ENCODE data around the gene MAP2.
"Not testable (repeated sequence)": the region's sequence is repeated elsewhere in the genome, so short reads cannot be mapped to it uniquely, and the experiment has no call there.

The MAP2 gene

GRCh38 chr2:209476367-209477208, 52.7 kb downstream of the MAP2 start:
- DNase-seq (ENCODE audit: low spot score): no peak

- DNase-seq (ENCODE audit: low spot score): not testable (repeated sequence)
These were observed 68.4 kb downstream of the MAP2 start for GRCh38 chr2:209492296-209492695.

DNA sequence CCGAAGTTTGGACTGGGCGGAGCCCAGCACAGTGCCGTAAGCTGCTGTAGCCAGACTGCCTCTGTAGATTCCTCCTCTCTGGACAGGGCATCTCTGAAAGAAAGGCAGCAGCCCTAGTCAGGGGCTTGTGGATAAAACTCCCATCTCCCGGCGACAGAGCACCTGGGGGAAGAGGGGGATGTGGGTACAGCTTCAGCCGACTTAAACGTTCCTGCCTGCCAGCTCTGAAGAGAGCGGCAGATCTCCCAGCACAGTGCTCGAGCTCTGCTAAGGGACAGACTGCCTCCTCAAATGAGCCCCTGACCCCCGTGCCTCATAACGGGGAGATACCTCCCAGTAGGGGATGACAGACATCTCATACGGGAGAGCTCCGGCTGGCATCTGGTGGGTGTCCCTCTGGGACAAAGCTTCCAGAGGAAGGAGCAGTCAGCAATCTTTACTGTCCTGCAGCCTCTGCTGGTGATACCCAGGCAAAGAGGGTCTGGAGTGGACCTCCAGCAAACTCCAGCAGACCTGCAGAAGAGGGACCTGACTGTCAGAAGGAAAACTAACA, 71.3 kb downstream of the MAP2 start:
- not testable (repeated sequence) for DNase-seq (ENCODE audit: low spot score)

GRCh38 chr2:209495855-209496585, 72.2 kb downstream of the MAP2 start:
- DNase-seq (ENCODE audit: low spot score): no peak

DNA sequence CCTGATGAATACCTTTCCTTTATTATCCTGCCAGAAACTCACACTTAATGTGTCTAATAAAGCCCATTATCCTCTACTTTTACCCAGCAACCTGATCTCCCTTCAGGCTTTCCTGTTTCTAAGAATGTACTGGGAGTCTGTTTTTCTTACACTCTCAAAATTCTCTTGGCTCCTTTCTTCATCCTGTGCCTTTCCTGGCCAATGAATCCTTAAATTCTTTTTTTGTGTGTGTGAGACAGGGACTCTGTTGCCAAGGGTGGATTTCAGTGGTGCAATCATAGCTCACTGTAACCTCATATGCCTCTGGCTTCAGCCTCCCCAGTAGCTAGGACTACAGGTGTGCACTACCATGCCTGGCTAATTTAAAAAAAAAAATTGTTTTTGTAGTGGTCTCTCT, 72.7 kb downstream of the MAP2 start:
- DNase-seq (ENCODE audit: low spot score): no peak

DNA sequence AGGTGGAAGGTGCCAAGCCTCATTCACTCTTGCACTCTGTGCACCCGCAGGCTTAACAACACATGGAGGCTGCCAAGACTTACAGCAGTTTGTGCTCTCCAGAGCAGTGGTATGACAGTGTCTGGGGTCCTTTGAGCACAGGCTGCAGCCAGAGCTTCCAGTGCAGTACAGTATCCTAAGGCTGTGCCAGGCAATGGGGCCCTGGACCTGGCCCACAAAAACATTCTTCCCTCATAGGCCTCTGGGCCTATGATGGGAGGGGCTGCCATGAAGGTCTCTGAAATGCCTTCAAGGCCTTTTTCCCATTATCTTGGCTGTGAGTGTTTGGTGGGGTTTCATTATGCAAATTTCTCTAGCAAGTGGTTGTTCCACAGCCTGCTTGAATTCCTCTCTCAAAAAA, 74.8 kb downstream of the MAP2 start:
- DNase-seq (ENCODE audit: low spot score): no peak

DNA sequence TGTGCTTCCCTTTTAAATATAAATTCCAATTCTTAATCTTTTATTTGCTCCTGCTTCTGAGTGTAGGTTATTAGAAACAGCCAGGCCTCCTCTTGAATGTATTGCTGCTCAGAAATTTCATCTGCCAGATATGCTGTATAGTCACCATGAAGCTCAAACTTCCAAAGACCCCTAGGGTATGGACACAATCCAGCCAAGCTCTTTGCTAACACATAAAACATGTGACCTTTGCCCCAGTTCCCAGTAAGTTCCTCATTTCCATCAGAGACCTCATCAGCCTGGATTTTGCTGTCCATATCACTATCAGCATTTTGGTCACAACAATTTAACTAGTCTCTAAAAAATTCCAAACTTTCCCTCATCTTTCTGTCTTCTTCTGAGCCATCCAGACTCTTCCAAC, 75.2 kb downstream of the MAP2 start:
- no peak for DNase-seq (ENCODE audit: low spot score)

DNA sequence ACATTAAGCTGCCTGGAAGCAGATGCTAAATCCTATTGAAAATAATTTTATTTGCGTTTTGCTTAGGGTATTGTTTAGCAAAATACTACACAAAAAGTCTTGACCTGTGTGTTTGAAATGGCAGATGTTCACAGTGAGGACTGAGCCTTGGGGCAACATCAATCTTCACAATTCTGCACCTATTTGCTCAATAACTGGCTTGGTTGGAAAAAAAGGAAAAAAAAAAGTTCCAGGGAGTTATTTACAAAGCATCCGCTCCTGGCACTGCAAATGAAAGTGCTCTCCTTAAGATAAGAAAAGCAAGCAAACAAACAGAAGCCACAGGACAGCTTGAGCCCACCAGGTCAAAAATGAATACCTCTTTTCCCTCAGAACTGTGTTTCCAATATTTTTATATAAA, 77.7 kb downstream of the MAP2 start:
- DNase-seq (ENCODE audit: low spot score): no peak

GRCh38 chr2:209505410-209505809, 81.6 kb downstream of the MAP2 start:
- no peak for DNase-seq (ENCODE audit: low spot score)

- DNase-seq (ENCODE audit: low spot score): no peak
These were observed 84.4 kb downstream of the MAP2 start for GRCh38 chr2:209508255-209508654.

DNA sequence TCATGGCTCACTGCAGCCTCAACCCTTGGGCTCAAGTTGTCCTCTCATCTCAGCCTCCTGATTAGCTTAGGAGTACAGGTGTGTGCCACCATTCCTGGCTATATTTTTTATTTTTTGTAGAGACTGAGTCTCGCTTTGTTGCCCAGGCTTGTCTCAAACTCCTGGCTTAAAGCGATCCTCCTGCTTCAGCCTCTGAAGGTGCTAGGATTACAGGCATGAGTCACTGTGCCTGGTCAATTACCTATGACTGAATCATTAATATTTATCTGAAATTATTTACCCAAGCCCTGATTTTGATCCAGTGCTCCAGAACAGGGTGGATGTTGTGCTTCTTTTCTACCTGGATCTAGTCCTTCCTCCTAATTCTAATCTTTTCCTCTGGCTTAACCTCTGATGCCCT, 87.8 kb downstream of the MAP2 start:
- no peak for DNase-seq (ENCODE audit: low spot score)

DNA sequence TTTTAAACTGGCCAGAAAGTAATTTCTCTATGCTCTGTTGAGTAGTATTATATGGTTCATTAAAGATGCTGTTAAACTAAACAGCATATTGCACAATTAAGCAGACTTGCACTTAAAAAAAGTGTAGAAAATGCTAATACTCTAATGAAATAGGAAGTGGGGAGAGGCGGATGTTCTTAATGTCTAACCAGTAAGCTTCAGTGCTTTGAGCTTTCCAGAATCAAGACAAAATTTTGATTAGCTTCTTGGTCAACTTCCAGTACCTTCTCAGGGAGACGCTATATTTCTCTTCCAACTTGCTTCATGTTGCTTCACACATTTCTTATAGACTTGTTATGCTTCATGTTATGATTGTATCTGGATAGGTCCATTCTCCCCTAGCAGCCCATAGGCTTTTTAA, 89.1 kb downstream of the MAP2 start:
- DNase-seq (ENCODE audit: low spot score): no peak

GRCh38 chr2:209517436-209517835, 93.6 kb downstream of the MAP2 start:
- no peak for DNase-seq (ENCODE audit: low spot score)

- DNase-seq (ENCODE audit: low spot score): no peak
These were observed 95.4 kb downstream of the MAP2 start for GRCh38 chr2:209519271-209519670.

DNA sequence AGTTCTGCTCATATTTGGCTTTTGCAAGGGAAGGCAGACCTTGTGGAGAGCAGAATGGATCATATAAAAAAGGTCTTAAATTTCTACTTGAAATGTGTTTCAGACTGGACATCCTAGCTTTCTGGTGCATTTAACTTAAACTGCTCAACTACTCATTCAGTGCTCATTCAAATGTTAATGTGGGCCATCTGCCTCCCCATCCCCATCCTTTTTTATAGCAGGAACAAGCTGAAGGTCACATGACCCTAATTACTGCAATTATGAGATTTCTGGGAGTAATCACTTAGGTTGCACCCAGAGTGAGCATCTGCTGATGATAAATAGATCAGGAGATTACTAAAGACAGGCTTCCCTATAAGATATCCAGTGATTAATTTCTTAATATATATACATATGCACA, 96.1 kb downstream of the MAP2 start:
- DNase-seq (ENCODE audit: low spot score): no peak

GRCh38 chr2:209523041-209523740, 99.3 kb downstream of the MAP2 start:
- no peak for DNase-seq (ENCODE audit: low spot score)

DNA sequence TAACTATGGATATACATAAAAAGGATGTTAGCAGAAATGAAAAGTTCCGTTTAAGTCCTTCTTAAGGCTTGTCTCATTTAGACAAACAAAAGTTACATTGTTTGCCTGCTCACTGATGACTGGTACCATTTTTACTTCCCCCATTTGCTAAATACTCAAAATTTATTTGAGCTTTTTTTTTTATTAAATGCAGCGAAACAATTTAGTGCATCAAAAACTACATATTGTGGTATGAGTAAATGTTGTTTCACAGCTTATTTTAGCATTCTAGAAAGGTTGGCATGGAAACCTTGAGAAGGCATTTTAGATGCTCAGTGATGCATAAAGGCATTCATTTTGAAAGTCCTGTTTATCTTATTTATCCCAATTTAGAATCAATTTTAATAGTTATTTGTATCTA, 100.0 kb downstream of the MAP2 start:
- DNase-seq (ENCODE audit: low spot score): no peak

- DNase-seq (ENCODE audit: low spot score): no peak
These were observed 101.5 kb downstream of the MAP2 start for GRCh38 chr2:209525331-209525730.

- no peak for DNase-seq (ENCODE audit: low spot score)
These were observed 102.0 kb downstream of the MAP2 start for GRCh38 chr2:209525834-209526281.

DNA sequence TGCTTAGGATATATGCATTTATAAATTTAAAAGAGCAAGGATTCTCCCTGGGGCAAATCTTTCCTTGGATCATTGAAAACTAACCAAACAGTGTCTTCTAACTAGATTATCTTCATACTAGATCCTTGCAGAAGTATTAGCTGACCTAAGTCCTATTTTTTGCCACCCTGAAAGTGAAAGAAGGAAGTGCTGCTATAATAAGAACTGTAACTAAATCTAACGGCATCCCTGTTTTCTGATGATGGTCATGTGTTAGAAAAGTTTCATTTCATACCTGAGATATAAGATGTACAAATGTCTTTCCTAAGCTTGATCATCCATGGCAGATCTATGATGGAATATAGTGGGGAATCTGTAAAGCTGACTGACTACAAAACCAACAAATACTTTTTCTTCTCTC, 102.7 kb downstream of the MAP2 start:
- DNase-seq (ENCODE audit: low spot score): no peak

DNA sequence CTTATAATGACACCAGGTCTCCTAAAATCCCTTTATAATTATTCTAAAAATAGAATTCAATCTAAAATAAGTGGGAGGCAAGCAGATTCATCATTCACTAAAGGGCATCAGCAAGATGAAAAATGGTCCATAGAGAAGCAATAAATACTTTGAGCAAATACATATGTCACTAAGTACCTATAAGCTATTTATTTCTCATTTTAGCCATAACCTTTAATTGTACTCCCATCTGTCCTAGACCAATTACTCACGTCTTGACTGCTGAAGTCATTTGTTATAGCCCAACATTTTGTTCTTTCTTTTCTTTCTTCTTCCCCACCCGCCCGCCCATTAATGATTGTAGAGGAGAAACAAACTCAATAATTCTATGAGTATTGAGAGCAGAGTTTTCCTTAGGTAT, 105.7 kb downstream of the MAP2 start:
- no peak for DNase-seq (ENCODE audit: low spot score)

DNA sequence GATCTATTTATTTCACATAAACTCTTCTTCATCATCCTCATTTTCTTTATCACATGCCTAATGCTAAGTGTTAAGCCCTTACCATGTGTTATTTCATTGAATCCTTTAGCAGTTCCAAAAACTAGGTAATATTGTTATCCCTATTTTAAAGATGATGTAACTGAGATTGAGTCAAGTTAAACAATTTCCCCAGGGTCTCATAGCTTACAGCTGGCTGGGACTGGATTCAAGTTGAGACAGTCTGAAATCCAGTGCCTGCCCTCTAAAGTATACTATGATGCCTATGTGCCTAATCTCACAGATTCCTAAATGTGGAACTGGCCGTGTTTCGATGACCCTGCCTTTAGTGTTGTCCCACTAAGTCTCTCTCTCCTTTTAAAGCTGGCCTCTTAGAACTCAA, 108.5 kb downstream of the MAP2 start:
- DNase-seq (ENCODE audit: low spot score): no peak

GRCh38 chr2:209533391-209533790, 109.5 kb downstream of the MAP2 start:
- no peak for DNase-seq (ENCODE audit: low spot score)
